Lung (tissue), 12 donors: ENCODE measurements around the gene RBM26. TPM values are rescaled to one million over a fixed set of nuclear protein-coding genes. Genes with fewer than 3 reads are reported as not detected.

Experiments
- ATAC-seq: fragments of 200-7000 bp; cut with Tn5 transposase; one replicate; pipeline ENCODE4 v1.9.1; 2020; ENCODE audit warnings: moderate number of reproducible peaks; ENCODE audit not compliant: insufficient read depth, low FRiP score
- DNase-seq, 3 donors: peaks; one replicate each; pipeline ENCODE4 v3.0.0-alpha.2; 2013 to 2017
- H3K27ac ChIP-seq, 2 donors: one replicate each; pipeline ENCODE4 v1.5.1; 2013; ENCODE audit warnings: mild to moderate bottlenecking in 2 of 2, moderate library complexity in 2 of 2, control low read depth in 1 of 2, inconsistent platforms in 1 of 2, low read depth in 1 of 2, low read length in 1 of 2
- H3K27me3 ChIP-seq, 3 donors: one replicate each; pipeline ENCODE4 v1.5.1; 2013; ENCODE audit warnings: low read length in 2 of 3; ENCODE audit not compliant: control insufficient read depth in 3 of 3, insufficient read depth in 3 of 3
- H3K36me3 ChIP-seq, 4 donors: one replicate each; pipeline ENCODE4 v1.5.1; 2013; ENCODE audit warnings: low read length in 4 of 4, mild to moderate bottlenecking in 1 of 4, moderate library complexity in 1 of 4; ENCODE audit not compliant: control insufficient read depth in 4 of 4, insufficient read depth in 4 of 4
- H3K4me1 ChIP-seq, 5 donors: one replicate each; pipeline ENCODE4 v1.5.1; 2013; ENCODE audit warnings: low read length in 5 of 5, mild to moderate bottlenecking in 2 of 5, moderate library complexity in 1 of 5; ENCODE audit not compliant: control insufficient read depth in 5 of 5, insufficient read depth in 5 of 5
- H3K4me3 ChIP-seq: one replicate; pipeline ENCODE4 v1.5.1; 2013; ENCODE audit warnings: mild to moderate bottlenecking, control low read depth, moderate library complexity
- H3K9ac ChIP-seq, 2 donors: one replicate each; pipeline ENCODE4 v1.5.1; 2013; ENCODE audit warnings: low read length in 2 of 2, control low read depth in 1 of 2; ENCODE audit not compliant: insufficient read depth in 1 of 2
- H3K9me3 ChIP-seq, 4 donors: one replicate each; pipeline ENCODE4 v1.5.1; 2013; ENCODE audit warnings: low read length in 3 of 4, mild to moderate bottlenecking in 1 of 4, moderate library complexity in 1 of 4; ENCODE audit not compliant: control insufficient read depth in 4 of 4, insufficient read depth in 3 of 4
- CTCF ChIP-seq: IDR thresholded peaks from 2 replicates; pipeline ENCODE4 v1.5.1; 2012; ENCODE audit warnings: mild to moderate bottlenecking; ENCODE audit errors: control extremely low read depth, extremely low read depth
- WGBS, 2 donors: extraction: QIAGEN DNeasy Blood & Tissue Kit; methylation state at CpG; one replicate each; pipeline ENCODE4 v1.1.7; 2013; 5-methylcytosine and 5-hydroxymethylcytosine counted together
- polyA plus RNA-seq, 2 donors: library from polyadenylated mRNA; stranded (reverse); fragments of 200-250 nt; gene quantifications; one replicate each; pipeline ENCODE4 v1.2.1, GENCODE V29; 2013
- total RNA-seq, 2 donors: library from RNA; depleted of rRNA in 1 of 2; stranded (reverse); fragments of >200 nt in 1 of 2; gene quantifications; one replicate each; pipeline ENCODE4 v1.2.1, GENCODE V29; 2014 to 2021
- donor health status: control.
- donor health status: control.
- donor health status: Bipolar disorder and iron deficiency.
- donor health status: healthy.
- donor health status: DM: yes; HTN: yes; CAD: no.

RBM26 gene
- total and polyA plus RNA-seq, 4 donors: 12.9 to 91.8 (median 32.3) TPM

- 55 to 57% methylated on average over 2 of the region's 2 CpGs for WGBS, 2 donors
- H3K27me3 ChIP-seq: no peaks in the 10 kb centered on the region
Observed at GRCh38 chr13:79401259-79402070, 4.6 kb downstream of the RBM26 start.

GRCh38 chr13:79398915-79399314 is 7.1 kb downstream of the RBM26 start:
- no peak for DNase-seq
- ATAC-seq: no peak
- no peak overlapping the region for H3K27ac ChIP-seq
- H3K4me3 ChIP-seq: no peak overlapping the region
- no peaks in the 10 kb centered on the region for H3K27me3 ChIP-seq
- TF ChIP-seq CTCF: no peak
- H3K36me3 ChIP-seq: peaks cover 1 to 21% (median 8%) of the 10 kb centered on the region in 4 donors
- H3K4me1 ChIP-seq: peaks cover 0 to 15% (median 8%) of the 10 kb centered on the region in 5 donors
- no peaks in the 10 kb centered on the region for H3K9me3 ChIP-seq
- 69 to 75% methylated on average over 1 of the region's 1 CpG for WGBS, 2 donors
- no peak overlapping the region for H3K9ac ChIP-seq

More at GRCh38 chr13:79401259-79402070, 4.6 kb downstream of the RBM26 start:
- no peak for TF ChIP-seq CTCF
- Histone ChIP-seq H3K36me3 (peaks cover 1 to 13% (median 3%) of the 10 kb centered on the region in 4 donors), H3K4me3 (no peak overlapping the region), H3K9ac (no peak overlapping the region), H3K4me1 (peaks cover 0 to 27% (median 12%) of the 10 kb centered on the region in 5 donors), H3K9me3 (no peaks in the 10 kb centered on the region), H3K27ac (no peak overlapping the region)
- DNase-seq (no peak), ATAC-seq (no peak)

GRCh38 chr13:79398127-79398526 is 7.9 kb downstream of the RBM26 start:
- Histone ChIP-seq H3K4me1 (peaks cover 4 to 11% (median 7%) of the 10 kb centered on the region in 5 donors), H3K36me3 (peaks cover 1 to 26% (median 10%) of the 10 kb centered on the region in 4 donors), H3K4me3 (no peak overlapping the region), H3K9ac (no peak overlapping the region), H3K27ac (no peak overlapping the region), H3K9me3 (no peaks in the 10 kb centered on the region), H3K27me3 (no peaks in the 10 kb centered on the region)
- DNase-seq (no peak), ATAC-seq (no peak)
- TF ChIP-seq CTCF: no peak
